GM18519 (cell line): ENCODE data around the gene TMEM69.
"Not testable (repeated sequence)": the region's sequence is repeated elsewhere in the genome, so short reads cannot be mapped to it uniquely, and the experiment has no call there.

Experiments used
- ATAC-seq: cut with Tn5 transposase; IDR thresholded peaks from one replicate; pipeline ENCODE4 v1.9.1; 2021; ENCODE audit warnings: mild to moderate bottlenecking, moderate library complexity; ENCODE audit not compliant: unreplicated experiment, low FRiP score

TMEM69 gene

GRCh38 chr1:45730075-45730779, 42.2 kb downstream of the TMEM69 start:
- no peak for ATAC-seq

GRCh38 chr1:45730780-45731319, 42.9 kb downstream of the TMEM69 start:
- no peak for ATAC-seq

- no peak for ATAC-seq
These were observed 51.2 kb downstream of the TMEM69 start for GRCh38 chr1:45739137-45739536.

- ATAC-seq, result not testable (repeated sequence)
These were observed 51.7 kb downstream of the TMEM69 start for GRCh38 chr1:45739641-45740156.
